Measurements from ENCODE around the gene SPEM2.

DNA sequence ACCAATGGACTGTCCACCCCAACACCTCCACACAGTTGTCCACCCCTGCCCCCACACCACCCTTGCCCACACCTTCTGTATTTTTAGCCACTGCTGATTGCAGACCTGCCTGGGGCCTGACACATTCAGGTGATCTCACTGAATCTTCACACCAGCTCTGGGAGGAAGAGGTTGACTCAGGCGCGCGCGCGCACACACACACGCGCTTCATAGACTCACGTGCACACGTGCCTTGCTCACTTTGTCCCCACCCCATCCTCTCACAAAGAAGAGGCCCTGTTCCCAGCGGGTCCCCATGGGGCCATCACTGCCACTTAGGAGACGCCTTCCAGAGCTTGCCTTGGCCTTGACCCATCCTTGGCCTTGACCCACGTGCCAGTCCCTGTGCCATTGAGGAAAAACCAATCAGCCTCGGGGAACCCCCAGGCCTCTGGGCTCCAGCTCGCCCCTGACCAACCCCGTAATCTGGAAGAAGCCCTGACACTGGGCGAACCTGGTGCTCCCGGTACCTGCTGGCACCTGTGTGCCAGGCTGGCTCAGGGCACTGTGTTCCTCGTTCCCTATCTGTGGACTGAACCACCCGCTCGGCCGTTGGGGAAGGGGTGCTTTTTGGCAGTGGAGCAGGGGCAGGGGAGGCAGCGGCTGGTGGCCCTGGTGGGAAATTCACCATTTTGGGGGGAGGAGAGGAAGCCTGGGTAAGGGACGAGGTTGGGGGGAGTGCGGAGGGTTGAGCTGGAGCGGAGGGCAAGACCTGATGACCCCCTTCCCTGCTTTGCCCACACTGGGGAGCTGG lies 14.6 kb upstream of the SPEM2 start:
- TF ChIP-seq ZNF274 (IDR thresholded peaks at IDR 0.05; ENCODE audit: low read depth, low read length) (no peak), YY1 (IDR thresholded peaks at IDR 0.05; ENCODE audit: insufficient read depth, insufficient read length) (no peak)
